GM21529 (cell line): ENCODE data around the gene SMIM45.
"Not testable (repeated sequence)": the region's sequence is repeated elsewhere in the genome, so short reads cannot be mapped to it uniquely, and the experiment has no call there.

ENCODE experiments used
- ATAC-seq: cut with Tn5 transposase; IDR thresholded peaks from one replicate; pipeline ENCODE4 v1.9.1; 2021; ENCODE audit not compliant: unreplicated experiment

Gene SMIM45

GRCh38 chr22:41934284-41935014 is 17.5 kb upstream of the SMIM45 start:
- ATAC-seq = no peak

DNA sequence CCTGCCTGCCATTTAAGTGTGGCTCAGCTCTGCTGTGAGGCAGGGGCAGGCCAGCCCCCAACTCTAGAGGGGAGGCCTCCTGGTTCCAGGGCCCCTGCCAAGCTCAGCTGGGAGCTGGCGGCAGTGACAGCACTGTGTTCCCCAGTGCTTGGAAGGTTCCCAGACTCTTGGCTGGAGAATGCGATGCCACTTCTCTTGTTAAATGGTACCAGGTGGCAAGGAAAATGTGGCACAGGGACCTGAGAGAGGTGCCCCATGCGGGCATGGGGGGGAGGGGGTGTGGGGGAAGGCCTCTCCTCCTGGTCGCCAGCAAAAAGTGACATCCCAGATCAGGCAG is 17.0 kb upstream of the SMIM45 start:
- no peak for ATAC-seq

DNA sequence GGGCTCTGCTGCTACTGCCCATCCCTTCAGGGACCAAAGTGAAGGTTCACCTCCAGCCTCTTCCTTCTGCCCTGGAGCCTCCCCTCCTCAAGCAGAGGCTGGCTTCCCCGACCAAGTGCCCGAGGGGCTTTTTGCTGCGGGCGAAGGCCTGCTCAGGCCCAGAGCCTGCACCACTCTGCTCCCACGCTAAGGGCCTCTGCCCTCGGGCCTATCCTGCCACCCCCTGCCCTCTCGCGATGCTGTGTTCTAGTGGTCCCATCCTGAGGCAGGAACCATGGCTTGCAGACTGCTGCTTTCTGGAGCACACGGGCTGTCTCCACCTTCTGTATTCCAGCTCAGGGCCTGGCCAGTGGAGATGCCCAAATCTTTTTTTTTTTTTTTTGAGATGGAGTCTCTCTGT is 16.4 kb upstream of the SMIM45 start:
- ATAC-seq = no peak

DNA sequence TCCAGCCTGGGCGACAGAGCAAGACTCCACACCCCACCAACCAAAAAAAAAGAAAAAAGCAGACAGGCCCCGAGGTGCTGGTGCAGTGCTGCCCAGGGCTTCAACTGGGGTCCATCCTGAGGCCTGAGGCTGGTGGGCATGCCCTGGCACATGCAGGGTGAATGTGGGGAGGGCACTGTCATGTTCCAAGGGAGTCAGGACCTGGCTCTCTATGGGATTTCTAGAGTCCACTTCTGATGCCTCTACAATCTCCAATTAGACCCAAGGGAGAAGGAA is 15.1 kb upstream of the SMIM45 start:
- no peak for ATAC-seq

DNA sequence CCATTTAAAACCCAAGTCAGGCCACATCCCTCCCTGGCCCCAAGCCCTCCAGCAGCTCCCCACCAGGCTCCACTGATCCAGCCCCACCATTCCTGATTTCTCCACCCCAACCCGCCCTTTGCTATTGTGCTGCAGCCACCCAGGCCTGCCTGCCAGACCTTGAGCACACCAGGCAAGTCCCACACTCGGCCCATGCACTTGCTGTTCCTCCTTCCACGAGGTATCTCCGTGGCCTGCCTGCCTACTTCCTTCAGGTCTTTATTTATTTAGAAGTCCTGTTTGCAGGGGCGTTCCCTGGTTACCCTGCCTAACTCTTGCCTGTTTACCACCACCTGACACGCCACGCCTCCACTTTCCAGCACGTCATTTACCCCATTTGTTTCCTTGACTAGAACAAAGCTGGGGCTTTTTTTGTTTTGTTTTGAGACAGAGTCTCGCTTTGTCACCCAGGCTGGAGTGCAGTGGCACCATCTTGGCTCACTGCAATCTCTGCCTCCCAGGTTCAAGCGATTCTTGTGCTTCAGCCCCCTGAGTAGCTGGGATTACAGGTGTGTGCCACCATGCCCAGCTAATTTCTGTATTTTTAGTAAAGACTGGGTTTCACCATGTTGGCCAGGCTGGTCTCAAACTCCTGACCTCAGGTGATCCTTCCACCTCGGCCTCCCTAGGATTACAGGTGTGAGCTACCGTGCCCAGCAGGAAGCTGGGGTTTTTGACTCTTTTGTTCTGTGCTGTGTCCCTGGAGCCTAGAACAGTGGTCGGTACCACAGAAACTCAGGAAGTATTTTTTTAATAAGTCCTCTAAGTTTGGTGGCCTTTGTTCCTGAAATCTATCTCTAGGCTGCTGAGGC is 11.7 kb upstream of the SMIM45 start:
- ATAC-seq = peak; percentile 52

- peak; percentile 27 for ATAC-seq
These were observed 10.9 kb upstream of the SMIM45 start for GRCh38 chr22:41940832-41941765.

DNA sequence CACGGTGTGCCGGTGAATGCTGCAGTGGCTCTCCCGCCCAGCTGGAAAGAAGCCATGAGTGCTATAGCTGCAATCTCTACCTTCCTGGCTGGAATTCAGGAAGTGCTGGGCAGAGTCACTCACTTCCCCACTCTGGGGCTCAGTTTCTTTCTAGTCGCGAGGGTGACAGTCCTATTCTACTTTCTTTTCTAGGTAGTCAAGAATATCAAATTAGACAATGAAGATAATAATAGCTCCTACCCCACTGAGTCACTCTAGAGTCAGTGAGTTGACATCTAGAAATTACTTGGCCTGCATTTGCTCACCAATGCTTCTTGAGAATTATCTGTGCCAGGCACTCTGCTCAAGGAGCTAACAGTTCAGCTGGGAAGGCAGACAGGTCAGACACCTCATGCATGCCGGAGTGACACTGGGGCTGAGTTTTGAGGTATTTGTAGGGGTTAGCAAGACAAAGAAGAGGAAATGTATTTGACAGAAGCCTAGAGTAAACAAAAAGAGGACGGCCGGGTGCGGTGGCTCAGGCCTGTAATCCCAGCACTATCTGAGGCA is 8.2 kb upstream of the SMIM45 start:
- ATAC-seq = no peak

- peak; percentile 76 for ATAC-seq
These were observed 5.1 kb upstream of the SMIM45 start, which contains the start of gene CENPM for GRCh38 chr22:41946629-41947423. Gene CENPM, minus strand, starts transcription at chr22:41947152. Its CDS starts 76 bp downstream, at chr22:41947076.

DNA sequence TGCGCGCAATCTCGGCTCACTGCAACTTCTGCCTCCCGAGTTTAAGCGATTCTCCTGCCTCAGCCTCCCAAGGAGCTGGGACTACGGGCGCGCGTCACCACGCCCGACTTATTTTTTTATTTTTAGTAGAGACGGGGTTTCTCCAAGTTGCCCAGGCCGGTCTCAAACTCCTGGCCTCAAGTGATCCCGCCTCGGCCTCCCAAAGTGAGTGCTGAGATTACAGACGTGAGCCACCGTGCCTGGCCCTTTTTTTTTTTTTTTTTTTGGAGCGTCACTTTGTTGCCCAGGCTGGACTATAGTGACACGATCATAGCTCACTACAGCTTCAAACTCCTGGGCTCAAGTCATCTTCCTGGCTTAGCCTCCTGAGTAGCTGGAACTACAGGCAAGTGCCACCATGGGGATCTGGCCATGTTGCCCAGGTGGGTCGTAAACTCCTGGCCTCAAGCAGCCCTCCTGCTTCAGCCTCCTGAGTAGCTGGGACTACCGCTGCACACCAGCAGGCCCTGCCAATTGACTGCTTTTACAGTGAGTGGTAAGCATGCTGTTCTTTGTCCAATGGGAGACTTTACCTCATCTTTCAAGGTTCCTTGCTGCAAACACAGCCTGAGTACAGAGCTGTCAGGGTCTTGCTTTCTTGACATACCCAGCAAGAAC is 4.4 kb upstream of the SMIM45 start:
- ATAC-seq = no peak

GRCh38 chr22:41948142-41948541 is 3.8 kb upstream of the SMIM45 start:
- ATAC-seq = no peak

DNA sequence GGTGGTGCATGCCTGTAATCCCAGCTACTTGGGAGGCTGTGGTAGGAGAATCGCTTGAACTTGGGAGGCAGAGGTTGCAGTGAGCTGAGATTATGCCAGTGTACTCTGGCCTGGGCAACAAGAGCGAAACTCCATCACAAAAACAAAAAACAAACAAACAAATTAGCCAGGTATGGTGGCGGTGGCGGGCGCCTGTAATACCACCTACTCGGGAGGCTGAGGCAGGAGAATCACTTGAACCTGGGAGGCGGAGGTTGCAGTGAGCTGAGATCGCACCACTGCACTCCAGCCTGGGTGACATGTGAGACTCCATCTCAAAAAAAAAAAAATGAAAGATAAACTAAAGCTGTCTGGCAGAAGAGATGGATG is 3.0 kb upstream of the SMIM45 start:
- ATAC-seq = not testable (repeated sequence)

GRCh38 chr22:41949297-41949965 is 2.5 kb upstream of the SMIM45 start:
- no peak for ATAC-seq

DNA sequence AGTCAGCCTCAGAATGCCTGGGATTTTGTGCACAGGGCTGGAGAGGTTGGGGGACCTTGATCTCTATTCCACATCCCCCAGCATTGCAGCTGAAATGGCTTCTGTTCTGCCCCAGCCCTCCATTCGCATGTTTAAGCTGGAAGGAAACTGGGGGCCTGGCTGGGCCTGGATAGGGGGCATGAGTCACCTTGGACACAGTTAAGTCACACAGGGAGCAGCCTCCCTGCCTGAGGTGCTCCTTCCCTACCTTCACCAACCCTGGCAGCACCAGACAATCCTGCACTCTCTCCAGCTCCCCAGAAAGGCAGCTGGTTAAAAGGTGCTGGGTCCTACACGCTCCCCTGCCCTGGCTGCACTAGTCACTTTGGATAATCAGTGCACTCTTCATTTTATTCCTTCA is 763 bp downstream of the SMIM45 start:
- no peak for ATAC-seq

DNA sequence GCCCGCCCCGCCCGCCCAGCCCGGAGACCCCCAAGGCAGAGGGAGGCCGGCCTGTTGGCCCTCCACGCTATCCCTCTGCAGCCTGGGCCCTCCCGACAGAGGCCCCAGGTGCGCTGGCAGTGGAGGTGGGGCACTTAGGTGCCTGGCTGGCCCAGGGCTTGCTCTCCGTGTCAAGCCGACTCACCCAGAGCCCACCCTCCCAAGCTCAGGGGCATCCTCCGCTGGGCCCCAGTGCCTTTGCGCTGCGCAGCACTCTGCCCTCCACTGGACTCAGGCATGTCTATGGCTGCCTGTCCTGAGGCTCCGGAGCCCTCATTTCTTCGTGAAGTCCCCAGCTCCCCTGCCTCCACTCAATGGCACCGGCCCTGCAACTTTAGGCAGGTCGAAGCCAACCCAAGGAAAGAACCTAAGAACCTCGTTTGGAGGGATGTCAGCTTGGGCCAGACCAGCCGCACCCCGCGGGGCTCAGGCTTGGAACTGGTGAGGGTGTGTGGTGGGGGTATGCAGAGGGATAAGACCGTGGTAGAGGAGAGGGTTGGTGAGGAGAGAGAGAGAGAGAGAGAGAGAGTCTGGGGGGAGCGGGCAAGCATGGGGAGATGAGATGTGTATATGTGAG is 6.1 kb downstream of the SMIM45 start:
- no peak for ATAC-seq

DNA sequence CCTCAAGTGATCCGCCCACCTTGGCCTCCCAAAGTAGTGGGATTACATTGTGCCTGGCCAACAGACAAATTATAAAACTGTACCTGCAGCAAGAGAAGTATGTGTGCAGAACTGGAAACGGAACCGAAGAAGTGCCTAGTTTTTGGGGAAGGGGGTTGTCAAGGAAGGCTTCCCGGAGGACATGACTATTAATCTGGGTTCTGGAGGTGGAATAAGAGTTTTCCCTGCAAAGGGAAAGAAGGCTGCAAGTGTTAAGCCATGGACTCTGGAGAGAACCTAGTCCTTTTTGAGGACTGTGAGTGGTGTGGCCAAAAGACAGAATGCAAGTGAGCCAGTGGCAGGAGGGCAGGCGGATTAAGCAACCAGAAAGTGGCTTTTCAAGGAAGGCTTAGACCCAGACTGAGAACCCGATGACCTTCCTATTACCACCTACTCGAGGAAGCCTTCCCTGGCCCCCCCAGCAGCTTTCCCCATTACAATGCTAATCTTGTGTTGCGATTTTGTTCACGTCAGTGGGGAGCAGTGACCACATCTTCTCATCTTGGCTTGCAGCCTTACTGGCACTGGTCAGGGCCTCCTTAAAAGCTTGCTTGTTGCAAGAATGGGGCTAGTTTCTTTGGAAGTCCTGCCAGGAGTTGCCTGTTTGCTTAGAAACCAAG is 11.6 kb downstream of the SMIM45 start:
- no peak for ATAC-seq

DNA sequence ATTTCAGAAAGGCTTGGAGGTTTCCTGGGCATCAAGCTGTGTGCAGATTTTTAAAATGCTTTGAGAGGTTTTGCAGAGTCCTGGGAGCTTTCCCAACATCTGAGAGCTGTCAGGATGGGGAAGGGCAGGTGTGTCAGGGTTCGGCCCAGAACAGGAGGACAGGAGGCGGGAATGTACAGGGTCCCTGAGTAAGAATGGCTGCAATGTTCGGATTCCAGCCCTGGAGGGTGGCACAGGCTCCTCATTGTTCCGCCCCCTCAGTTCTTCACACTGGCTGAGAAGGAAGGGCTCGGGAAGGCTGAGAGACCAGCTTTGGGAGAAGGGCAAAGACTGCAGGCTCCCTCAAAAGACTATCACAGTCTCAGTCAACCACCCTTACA is 12.2 kb downstream of the SMIM45 start:
- no peak for ATAC-seq

GRCh38 chr22:41966225-41966606 is 14.3 kb downstream of the SMIM45 start:
- ATAC-seq = no peak

GRCh38 chr22:41966607-41967240 is 14.8 kb downstream of the SMIM45 start:
- no peak for ATAC-seq
